HG03378 (cell line): ENCODE measurements around the gene TUBA4A.
"Not testable (repeated sequence)": the region's sequence is repeated elsewhere in the genome, so short reads cannot be mapped to it uniquely, and the experiment has no call there.

ENCODE experiments used
- ATAC-seq: cut with Tn5 transposase; IDR thresholded peaks from one replicate; pipeline ENCODE4 v1.9.1; 2021; ENCODE audit warnings: mild to moderate bottlenecking, moderate library complexity; ENCODE audit not compliant: unreplicated experiment

Gene TUBA4A

GRCh38 chr2:219269362-219270054, 15.8 kb upstream of the TUBA4A start:
- no peak for ATAC-seq

- ATAC-seq, result no peak
Observed at GRCh38 chr2:219268294-219268693, 14.6 kb upstream of the TUBA4A start.

GRCh38 chr2:219266886-219267285, 13.2 kb upstream of the TUBA4A start:
- no peak for ATAC-seq

- ATAC-seq, result no peak
Observed at GRCh38 chr2:219266232-219266631, 12.5 kb upstream of the TUBA4A start.

GRCh38 chr2:219261024-219261855, 7.5 kb upstream of the TUBA4A start:
- ATAC-seq, result no peak

- not testable (repeated sequence) for ATAC-seq
Observed at GRCh38 chr2:219258942-219259341, 5.2 kb upstream of the TUBA4A start.

- peak; percentile 35 for ATAC-seq
Observed at GRCh38 chr2:219254590-219255201, 978 bp upstream of the TUBA4A start.

GRCh38 chr2:219252900-219253752, 592 bp downstream of the TUBA4A start, which contains the start of gene TUBA4B:
Gene TUBA4B, plus strand, starts transcription at chr2:219253243. Its CDS starts 165 bp downstream, at chr2:219253408.
- no peak for ATAC-seq

GRCh38 chr2:219252570-219252899, 1.2 kb downstream of the TUBA4A start:
- ATAC-seq, result no peak

GRCh38 chr2:219252084-219252483, 1.6 kb downstream of the TUBA4A start:
- no peak for ATAC-seq

GRCh38 chr2:219251656-219252055, 2.1 kb downstream of the TUBA4A start:
- ATAC-seq, result no peak

- ATAC-seq, result no peak
Observed at GRCh38 chr2:219250049-219250781, 3.5 kb downstream of the TUBA4A start.

GRCh38 chr2:219249203-219249980, 4.3 kb downstream of the TUBA4A start:
- peak; percentile 43 for ATAC-seq

GRCh38 chr2:219248845-219249202, 4.9 kb downstream of the TUBA4A start:
- ATAC-seq, result no peak

- ATAC-seq, result no peak
Observed at GRCh38 chr2:219247678-219248642, 5.8 kb downstream of the TUBA4A start.

- no peak for ATAC-seq
Observed at GRCh38 chr2:219246559-219246958, 7.2 kb downstream of the TUBA4A start.

- ATAC-seq, result no peak
Observed at GRCh38 chr2:219245899-219246230, 7.9 kb downstream of the TUBA4A start.

- peak; percentile 65 for ATAC-seq
Observed at GRCh38 chr2:219245148-219245898, 8.4 kb downstream of the TUBA4A start, which contains the start of the genes GLB1L and STK16. Gene GLB1L, minus strand, starts transcription at chr2:219245444. Its CDS starts 1,871 bp downstream, at chr2:219243573. Gene STK16, plus strand, starts transcription at chr2:219245479. Its CDS starts 521 bp downstream, at chr2:219246000.
